ENCODE data around the gene HPGDS. TPM values are rescaled to one million over a fixed set of nuclear protein-coding genes. Genes with fewer than 3 reads are reported as not detected.

HPGDS gene
- total RNA-seq, 2 donors from 2014 or later, result not detected

DNA sequence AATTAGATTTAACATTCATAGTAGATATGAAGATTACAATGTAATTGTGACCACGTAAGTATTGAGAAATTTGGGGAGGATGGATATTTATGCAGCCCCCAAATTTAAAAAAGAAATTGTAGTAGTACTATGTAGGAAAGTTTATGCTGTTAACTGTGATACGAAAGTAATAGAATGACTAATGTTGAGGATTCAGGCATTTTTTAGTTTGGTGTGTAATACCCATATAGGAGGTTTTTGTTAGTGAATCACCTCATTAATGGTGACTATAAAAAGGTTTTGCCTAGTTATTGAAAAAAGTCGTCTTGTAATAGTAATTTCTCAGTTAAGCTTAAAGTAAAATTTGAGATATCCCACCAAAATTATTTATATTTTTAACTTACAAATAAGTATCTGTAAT lies 67.7 kb downstream of the HPGDS start:
- H3K27ac ChIP-seq (ENCODE audit: low read depth, low read length), result no peak overlapping the region

DNA sequence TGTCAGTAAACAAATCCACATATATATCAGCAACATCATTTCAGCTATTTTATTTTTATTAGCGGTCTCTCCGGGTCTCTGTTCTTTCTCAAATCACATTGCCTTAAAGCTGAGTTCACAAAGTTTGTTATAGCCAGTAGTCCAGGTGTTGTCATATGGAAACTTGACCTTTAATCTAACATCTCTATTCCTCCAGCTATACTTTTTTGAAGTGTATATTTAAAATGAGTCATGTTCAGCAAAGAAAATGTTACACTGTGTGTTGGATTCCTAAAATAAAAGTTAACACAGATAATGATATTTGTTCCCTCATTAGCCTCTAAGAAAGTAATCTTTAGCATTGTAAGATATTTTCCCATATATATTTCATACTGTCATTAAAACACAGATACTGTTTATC lies 71.4 kb downstream of the HPGDS start:
- no peaks in the 10 kb centered on the region for H3K4me1 ChIP-seq (ENCODE audit: control insufficient read depth, insufficient read depth, low read length)
- H3K27me3 Mint-ChIP-seq (ENCODE audit: insufficient read depth), result no peaks in the 10 kb centered on the region

More for the DNA sequence above, 67.7 kb downstream of the HPGDS start:
- no peak overlapping the region for H3K27ac Mint-ChIP-seq
- TF ChIP-seq, protein P1, sequence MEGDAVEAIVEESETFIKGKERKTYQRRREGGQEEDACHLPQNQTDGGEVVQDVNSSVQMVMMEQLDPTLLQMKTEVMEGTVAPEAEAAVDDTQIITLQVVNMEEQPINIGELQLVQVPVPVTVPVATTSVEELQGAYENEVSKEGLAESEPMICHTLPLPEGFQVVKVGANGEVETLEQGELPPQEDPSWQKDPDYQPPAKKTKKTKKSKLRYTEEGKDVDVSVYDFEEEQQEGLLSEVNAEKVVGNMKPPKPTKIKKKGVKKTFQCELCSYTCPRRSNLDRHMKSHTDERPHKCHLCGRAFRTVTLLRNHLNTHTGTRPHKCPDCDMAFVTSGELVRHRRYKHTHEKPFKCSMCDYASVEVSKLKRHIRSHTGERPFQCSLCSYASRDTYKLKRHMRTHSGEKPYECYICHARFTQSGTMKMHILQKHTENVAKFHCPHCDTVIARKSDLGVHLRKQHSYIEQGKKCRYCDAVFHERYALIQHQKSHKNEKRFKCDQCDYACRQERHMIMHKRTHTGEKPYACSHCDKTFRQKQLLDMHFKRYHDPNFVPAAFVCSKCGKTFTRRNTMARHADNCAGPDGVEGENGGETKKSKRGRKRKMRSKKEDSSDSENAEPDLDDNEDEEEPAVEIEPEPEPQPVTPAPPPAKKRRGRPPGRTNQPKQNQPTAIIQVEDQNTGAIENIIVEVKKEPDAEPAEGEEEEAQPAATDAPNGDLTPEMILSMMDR (conservative IDR thresholded peaks at IDR 0.05), result no peak
- 90 to 99% methylated on average over 2 of the region's 3 CpGs for WGBS, 2 experiments (ENCODE audit: insufficient coverage in 1 of 2, insufficient read length in 1 of 2)
- H3K4me3 ChIP-seq (ENCODE audit: low read length), result no peak overlapping the region
- no peak for DNase-seq
- peaks cover 95% of the 10 kb centered on the region for H3K36me3 ChIP-seq (ENCODE audit: control insufficient read depth, insufficient read depth, low read length)
- no peak overlapping the region for H3K4me3 Mint-ChIP-seq
- no peak overlapping the region for H3K9ac ChIP-seq (ENCODE audit: extremely low read depth, low read length, poor library complexity, severe bottlenecking)
- no peaks in the 10 kb centered on the region for H3K9me3 ChIP-seq (ENCODE audit: control insufficient read depth, low read length)
- no peaks in the 10 kb centered on the region for H3K4me1 ChIP-seq (ENCODE audit: control insufficient read depth, insufficient read depth, low read length)
- H3K9me3 Mint-ChIP-seq, result no peaks in the 10 kb centered on the region
- no peaks in the 10 kb centered on the region for H3K4me1 Mint-ChIP-seq
- peaks cover 73% of the 10 kb centered on the region for H3K36me3 Mint-ChIP-seq (ENCODE audit: low read depth)
- no peaks in the 10 kb centered on the region for H3K27me3 ChIP-seq (ENCODE audit: control insufficient read depth, insufficient read depth, low read length, poor library complexity, severe bottlenecking)
- no peaks in the 10 kb centered on the region for H3K27me3 Mint-ChIP-seq (ENCODE audit: insufficient read depth)

DNA sequence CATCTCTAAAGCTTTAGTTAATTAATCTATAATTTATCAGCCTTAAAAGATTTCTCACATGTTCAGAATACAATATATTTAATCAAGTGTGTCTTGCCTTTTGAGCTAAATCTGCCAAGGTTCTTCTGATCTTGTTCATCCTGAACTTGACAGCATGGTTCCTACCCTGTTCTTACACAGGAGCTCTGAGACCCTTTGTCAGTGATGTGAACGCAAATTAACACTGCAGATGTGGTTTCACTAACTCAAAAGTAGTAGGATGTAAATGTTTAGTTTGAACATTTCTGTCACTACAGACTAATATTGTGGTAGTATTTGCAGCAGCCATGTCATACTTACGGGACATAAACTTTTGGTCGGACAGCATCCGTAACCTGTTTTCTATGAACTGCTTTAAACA lies 75.6 kb downstream of the HPGDS start:
- no peaks in the 10 kb centered on the region for H3K27me3 ChIP-seq (ENCODE audit: control insufficient read depth, insufficient read depth, low read length, poor library complexity, severe bottlenecking)
- Mint-ChIP-seq H3K4me3 (no peak overlapping the region), H3K9me3 (no peaks in the 10 kb centered on the region), H3K36me3 (ENCODE audit: low read depth) (peaks cover 53% of the 10 kb centered on the region), H3K27me3 (ENCODE audit: insufficient read depth) (no peaks in the 10 kb centered on the region), H3K4me1 (no peaks in the 10 kb centered on the region), H3K27ac (peak overlapping the region; percentile 42)
- no peaks in the 10 kb centered on the region for H3K9me3 ChIP-seq (ENCODE audit: control insufficient read depth, low read length)
- no peaks in the 10 kb centered on the region for H3K4me1 ChIP-seq (ENCODE audit: control insufficient read depth, insufficient read depth, low read length)
- no peak overlapping the region for H3K27ac ChIP-seq (ENCODE audit: low read depth, low read length)
- peaks cover 91% of the 10 kb centered on the region for H3K36me3 ChIP-seq (ENCODE audit: control insufficient read depth, insufficient read depth, low read length)
- 96 to 97% methylated on average over 4 of the region's 4 CpGs for WGBS, 2 experiments (ENCODE audit: insufficient coverage in 1 of 2, insufficient read length in 1 of 2)
- TF ChIP-seq, protein P1 (conservative IDR thresholded peaks at IDR 0.05), result no peak
- H3K9ac ChIP-seq (ENCODE audit: extremely low read depth, low read length, poor library complexity, severe bottlenecking), result no peak overlapping the region
- no peak overlapping the region for H3K4me3 ChIP-seq (ENCODE audit: low read length)
- no peak for DNase-seq

More for the DNA sequence above, 71.4 kb downstream of the HPGDS start:
- Histone ChIP-seq H3K27ac (ENCODE audit: low read depth, low read length) (no peak overlapping the region), H3K4me3 (ENCODE audit: low read length) (no peak overlapping the region), H3K9ac (ENCODE audit: extremely low read depth, low read length, poor library complexity, severe bottlenecking) (no peak overlapping the region), H3K9me3 (ENCODE audit: control insufficient read depth, low read length) (no peaks in the 10 kb centered on the region), H3K27me3 (ENCODE audit: control insufficient read depth, insufficient read depth, low read length, poor library complexity, severe bottlenecking) (no peaks in the 10 kb centered on the region), H3K36me3 (ENCODE audit: control insufficient read depth, insufficient read depth, low read length) (peaks cover 91% of the 10 kb centered on the region)
- Mint-ChIP-seq H3K27ac (no peak overlapping the region), H3K36me3 (ENCODE audit: low read depth) (peaks cover 65% of the 10 kb centered on the region), H3K4me1 (no peaks in the 10 kb centered on the region), H3K9me3 (no peaks in the 10 kb centered on the region), H3K4me3 (no peak overlapping the region)
- DNase-seq, result no peak
- TF ChIP-seq, protein P1 (conservative IDR thresholded peaks at IDR 0.05), result no peak
- 82% methylated on average over 2 of the region's 2 CpGs; no CpG with 5 or more reads in 1 of the 2 experiments for WGBS, 2 experiments (ENCODE audit: insufficient coverage in 1 of 2, insufficient read length in 1 of 2)

Measured in endodermal cell (in vitro differentiated cells).